Hematopoietic multipotent progenitor cell (in vitro differentiated cells): ENCODE data around the gene FRMD4A. TPM values are rescaled to one million over a fixed set of nuclear protein-coding genes. Genes with fewer than 3 reads are reported as not detected.

Source experiments
- DNase-seq, 3 donors: peaks; one replicate each; pipeline ENCODE4 v3.0.0-alpha.2; 2011 to 2015; ENCODE audit warnings: low read depth in 2 of 3, low spot score in 2 of 3
- total RNA-seq: library from RNA; depleted of rRNA; stranded (reverse); fragments of >200 nt; gene quantifications from one replicate; pipeline ENCODE4 v1.2.3, GENCODE V29; 2012

FRMD4A gene
- 0.54 TPM for total RNA-seq

DNA sequence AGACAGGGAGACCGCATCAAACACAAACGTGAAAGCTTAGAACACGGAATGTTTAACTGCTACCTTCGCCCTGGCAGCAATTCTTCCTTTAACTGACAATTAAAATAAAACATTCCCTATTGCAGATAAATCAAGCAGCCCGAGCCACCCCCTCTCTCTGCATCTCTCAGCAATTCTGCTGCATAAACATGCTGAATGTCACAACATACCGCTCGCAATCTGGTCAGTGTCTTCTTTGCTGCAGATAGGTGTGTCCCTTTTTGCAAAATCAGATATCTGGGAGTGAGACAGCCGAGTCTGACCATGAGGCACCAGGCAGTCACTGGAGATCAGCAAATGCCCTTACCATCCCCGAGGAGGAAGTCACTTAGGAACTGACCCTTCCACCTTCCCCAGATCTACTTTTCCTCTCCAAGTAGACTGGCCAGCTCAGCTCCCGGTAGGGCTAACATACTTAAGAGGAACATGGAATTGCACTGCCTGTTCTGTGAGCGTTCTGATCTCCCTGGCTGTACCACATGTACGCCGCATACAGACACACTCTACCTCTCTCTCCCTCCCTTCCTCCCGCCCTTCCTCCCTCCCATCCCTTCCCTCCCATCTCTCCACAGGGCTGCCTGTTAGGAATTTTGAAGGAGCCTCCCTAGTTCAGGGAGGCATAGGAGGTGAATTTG is at the start of gene FRMD4A:
FRMD4A (minus strand) TSS at position 537 of the 674 bp plus-strand sequence.
- DNase-seq: no peak

DNA sequence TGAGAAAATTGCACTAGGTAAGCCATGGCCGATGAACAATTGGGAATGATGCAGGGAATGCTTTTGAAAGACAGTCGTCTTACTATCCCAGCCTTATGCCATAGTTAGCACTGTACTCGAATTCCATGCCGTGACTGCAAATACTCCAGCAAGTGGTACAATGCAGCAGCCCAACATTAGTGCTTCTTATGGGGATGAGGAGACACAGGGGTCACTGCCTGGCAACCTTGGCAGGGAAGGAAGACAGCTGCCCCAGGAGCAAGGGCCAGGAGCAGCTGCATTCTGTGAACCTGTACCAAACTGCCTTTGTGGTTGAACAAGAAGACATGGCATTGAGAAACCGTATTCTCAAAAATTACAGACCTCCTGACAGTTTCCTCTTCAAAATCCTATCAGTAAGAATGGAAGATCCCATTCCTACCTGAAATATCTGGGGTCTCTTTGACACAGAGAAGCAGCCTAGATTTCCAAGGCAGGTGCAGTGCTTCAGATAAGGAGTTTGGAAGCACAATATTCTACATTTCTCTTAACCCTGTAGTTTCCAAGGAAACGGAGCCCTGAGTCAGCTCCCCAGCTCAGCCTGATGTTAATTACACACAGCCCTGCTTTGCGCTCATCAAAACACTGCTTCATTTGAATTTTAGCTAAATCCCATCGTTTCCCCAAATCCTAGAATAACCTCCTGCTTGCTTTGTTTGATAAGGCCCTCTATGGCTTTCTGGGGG is 49.0 kb upstream of the FRMD4A start:
- no peak for DNase-seq

DNA sequence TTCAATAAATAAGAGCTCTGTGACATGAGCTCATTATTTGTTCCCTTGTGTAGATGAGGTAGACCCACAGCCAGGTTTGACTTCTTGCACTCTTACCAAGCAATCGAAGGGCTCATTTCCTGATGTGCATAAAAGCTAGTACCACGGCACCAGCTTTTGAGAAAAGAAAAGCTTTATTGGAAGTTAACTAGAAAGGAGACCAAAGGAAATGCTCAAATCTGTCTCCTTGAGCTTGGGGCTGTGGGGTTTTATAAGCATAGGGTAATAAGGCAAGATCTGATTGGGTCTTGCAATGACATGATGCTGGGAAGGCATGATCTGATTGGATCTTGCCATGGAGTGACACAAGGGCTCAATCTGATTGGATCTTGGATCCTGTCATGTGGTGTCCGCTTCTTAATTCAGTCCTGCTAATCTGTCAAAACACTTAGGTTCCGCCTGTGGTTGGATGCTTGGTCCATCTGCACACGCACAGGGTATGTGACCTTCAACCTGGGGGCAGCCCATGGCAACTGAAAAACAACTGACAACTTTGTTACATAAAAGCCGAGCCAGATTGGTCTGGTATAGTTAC is 47.8 kb upstream of the FRMD4A start:
- no peak for DNase-seq

DNA sequence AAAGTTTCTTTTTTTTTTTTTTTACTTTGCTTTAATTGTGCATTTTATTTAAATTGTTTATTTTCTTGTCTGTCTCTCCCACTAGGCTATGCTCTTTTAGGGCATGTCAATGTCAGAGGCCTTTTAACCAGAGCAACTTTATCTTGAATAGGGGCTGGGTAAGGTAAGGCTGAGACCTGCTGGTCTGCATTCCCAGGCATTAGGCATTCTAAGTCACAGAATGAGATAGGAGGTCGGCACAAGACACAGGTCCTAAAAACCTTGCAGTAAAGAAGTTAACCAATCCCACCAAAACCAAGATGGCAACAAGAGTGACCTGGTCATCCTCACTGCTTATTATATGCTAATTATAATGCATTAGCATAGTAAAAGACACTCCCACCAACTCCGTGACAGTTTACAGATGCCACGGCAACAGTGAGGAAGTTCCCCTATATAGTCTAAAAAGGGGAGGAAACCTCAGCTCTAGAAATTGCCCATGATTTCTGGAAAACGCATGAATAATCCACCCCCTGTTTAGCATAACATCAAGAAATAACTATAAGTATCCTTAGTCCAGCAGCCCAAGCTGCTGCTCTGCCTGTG is 47.0 kb upstream of the FRMD4A start:
- DNase-seq: no peak

DNA sequence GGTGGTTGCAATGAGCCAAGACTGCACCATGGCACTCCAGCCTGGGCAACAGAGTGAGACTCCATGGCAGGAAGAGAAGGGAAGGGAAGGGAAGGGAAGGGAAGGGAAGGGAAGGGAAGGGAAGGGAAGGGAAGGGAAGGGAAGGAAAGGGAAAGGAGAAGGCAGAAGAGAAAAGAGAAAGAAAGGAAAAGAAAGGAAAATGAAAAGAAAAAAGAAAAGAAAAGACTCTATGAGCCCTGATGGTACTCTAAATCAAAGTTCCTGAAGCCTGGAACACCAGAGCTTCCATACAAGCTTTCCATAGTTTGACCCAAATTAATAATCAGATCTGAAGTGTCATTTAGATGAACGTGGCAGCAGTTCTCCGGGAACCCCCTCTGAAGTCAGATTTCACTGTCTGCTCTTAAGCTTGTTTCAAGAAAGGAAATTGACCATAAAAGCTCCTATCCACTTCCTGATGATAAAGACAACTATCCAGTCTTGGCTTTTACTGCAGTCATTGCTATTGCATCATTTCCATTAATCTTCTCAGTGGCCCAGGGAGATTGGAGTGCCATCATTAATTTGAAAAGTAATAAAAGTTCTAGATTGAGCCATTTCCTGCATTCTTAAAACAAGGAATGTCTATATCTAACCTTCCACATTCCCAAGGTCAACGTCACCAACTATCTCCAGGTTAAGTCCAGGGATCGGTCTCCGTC is 44.2 kb upstream of the FRMD4A start:
- DNase-seq: no peak

- no peak for DNase-seq
These were observed 41.9 kb upstream of the FRMD4A start for GRCh38 chr10:14372606-14373005.

DNA sequence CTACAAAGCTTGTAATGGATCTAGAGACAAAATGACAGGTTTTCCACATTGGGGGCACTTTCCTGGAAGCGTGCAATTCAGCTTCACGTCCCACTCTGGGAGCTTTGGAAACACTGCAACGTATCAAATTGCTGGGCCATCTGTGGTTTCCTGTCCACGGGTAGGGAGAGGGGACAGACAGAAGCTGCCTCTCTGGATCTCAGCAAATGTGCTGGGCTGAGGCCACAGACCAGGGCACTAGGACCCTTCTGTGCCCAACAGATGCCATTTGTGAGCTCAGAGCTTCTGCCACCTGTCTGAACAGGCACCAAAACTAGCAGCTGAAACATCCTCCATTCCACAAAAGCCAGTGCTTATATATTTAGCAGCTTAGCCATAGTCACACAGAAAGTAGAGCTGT is 40.9 kb upstream of the FRMD4A start:
- DNase-seq: no peak

DNA sequence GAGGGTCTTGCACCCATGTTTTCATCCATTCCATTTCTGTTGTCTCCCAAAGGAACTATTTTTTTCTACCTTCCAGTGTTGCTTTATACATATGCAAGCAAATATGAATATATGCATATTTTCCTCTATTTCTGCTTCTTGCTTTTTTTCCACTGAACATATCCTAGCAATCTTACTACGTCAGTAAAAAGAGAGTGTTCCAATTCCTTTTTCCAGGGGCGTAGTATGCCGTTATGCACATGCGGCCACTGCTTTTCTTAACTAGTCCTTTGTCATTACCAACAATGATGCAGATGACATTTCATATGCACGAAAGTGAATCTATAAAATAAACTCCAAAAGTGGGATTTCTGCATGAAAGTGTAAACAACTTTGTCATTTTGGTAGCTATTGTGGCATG is 40.2 kb upstream of the FRMD4A start:
- DNase-seq: no peak

GRCh38 chr10:14369906-14370305 is 39.2 kb upstream of the FRMD4A start:
- no peak for DNase-seq

- no peak for DNase-seq
These were observed 36.0 kb upstream of the FRMD4A start for GRCh38 chr10:14366760-14367159.

GRCh38 chr10:14365266-14365665 is 34.5 kb upstream of the FRMD4A start:
- DNase-seq: no peak

GRCh38 chr10:14362104-14362503 is 31.4 kb upstream of the FRMD4A start:
- no peak for DNase-seq

GRCh38 chr10:14360961-14361360 is 30.2 kb upstream of the FRMD4A start:
- DNase-seq: no peak

GRCh38 chr10:14360515-14360914 is 29.8 kb upstream of the FRMD4A start:
- no peak for DNase-seq

DNA sequence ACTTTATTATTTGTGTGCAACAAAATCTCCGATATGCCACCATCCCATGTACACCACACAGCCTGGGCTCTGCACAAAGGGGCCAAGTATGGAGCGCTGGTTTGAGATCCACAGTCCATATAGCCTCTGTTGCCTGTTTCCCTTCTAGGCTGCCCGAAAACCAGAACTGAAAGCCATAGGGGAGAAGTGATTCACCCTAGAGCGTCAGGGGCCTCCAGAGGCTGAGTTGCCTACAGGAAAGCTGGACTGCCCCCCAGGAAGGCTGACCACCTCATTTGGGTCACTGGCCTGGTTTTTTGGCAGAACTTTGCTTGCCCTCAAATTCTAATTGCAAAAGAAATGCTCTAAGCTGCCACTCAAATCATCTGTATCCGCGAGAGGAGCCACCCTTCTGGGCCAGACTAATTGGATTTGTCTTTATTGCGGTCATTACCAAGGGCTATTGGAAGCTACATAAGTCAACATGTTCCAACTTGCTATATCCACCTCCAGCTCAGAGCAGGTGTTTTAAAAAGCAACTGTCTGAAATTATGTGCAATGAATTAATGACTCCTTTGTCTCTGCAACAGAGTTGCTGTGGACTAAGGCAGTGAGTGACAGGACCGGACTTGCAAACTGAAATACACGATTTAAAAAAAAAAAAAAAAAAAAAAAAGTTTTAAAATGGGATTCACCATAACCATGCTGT is 28.3 kb upstream of the FRMD4A start:
- DNase-seq: no peak

- DNase-seq: no peak
These were observed 26.2 kb upstream of the FRMD4A start for GRCh38 chr10:14356921-14357320.

DNA sequence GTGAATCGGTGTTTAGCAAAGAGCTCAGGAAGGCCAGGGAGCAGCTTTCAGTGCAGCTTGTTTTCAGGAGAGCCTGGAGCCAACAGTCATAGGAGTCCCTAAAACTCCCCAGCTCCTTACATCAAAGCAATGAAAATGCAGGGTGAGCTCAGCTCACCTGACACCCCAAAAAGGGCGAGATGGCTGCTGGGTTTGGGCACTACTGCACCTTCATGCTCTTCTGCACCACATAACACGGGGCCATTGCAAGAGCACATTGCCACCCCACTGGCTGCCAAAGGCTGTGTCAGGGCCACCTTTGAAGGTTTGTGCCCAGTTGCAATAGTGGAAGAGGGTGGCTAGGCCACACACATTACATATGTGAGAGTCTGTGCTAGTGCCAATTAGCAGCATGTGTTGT is 25.0 kb upstream of the FRMD4A start:
- no peak for DNase-seq

- no peak for DNase-seq
These were observed 22.7 kb upstream of the FRMD4A start for GRCh38 chr10:14353291-14353913.

GRCh38 chr10:14350006-14350405 is 19.3 kb upstream of the FRMD4A start:
- no peak for DNase-seq

GRCh38 chr10:14349081-14349480 is 18.4 kb upstream of the FRMD4A start:
- no peak for DNase-seq
